DOHH2 (cell line): ENCODE measurements around the gene PCCB.

Experiments
- EZH2phosphoT487 ChIP-seq: fragments of 200-600 bp; sonication (generic); IDR thresholded peaks from 2 replicates; pipeline ENCODE4 v1.6.1; 2017; ENCODE audit warnings: borderline replicate concordance, mild to moderate bottlenecking, antibody characterized with exemption, low read length, moderate library complexity, mixed read lengths
- TF ChIP-seq, protein P1 (sequence below): fragments of 200-600 bp; sonication (generic); IDR thresholded peaks from one replicate; pipeline ENCODE4 v1.5.1; 2014; ENCODE audit warnings: antibody characterized with exemption, mild to moderate bottlenecking, low read depth, low read length; ENCODE audit not compliant: poor library complexity, severe bottlenecking

DNA sequence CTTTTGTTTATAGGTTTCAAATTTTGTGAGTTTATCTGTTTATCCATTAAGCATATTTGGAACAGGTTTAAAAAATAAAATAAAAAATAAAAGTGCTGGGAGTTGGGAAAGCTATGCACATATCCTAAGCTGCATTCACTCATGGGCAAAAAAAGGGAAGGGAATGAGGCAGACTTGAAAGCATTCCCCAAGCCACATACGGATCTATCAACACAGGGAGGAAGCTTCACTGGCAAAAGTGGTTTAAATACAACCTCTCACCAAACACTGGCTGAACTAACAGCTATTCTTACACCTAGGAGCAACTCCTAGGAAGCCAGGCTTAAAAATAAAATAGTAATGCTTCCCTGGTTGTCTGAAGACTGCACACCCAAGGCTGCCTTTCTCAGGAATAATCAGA is 101.2 kb downstream of the PCCB start:
- TF ChIP-seq, protein P1, sequence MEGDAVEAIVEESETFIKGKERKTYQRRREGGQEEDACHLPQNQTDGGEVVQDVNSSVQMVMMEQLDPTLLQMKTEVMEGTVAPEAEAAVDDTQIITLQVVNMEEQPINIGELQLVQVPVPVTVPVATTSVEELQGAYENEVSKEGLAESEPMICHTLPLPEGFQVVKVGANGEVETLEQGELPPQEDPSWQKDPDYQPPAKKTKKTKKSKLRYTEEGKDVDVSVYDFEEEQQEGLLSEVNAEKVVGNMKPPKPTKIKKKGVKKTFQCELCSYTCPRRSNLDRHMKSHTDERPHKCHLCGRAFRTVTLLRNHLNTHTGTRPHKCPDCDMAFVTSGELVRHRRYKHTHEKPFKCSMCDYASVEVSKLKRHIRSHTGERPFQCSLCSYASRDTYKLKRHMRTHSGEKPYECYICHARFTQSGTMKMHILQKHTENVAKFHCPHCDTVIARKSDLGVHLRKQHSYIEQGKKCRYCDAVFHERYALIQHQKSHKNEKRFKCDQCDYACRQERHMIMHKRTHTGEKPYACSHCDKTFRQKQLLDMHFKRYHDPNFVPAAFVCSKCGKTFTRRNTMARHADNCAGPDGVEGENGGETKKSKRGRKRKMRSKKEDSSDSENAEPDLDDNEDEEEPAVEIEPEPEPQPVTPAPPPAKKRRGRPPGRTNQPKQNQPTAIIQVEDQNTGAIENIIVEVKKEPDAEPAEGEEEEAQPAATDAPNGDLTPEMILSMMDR: no peak
- TF ChIP-seq EZH2phosphoT487: no peak
